HepG2 (cell line): Measurements from ENCODE around the gene ZNF687. TPM values are rescaled to one million over a fixed set of nuclear protein-coding genes. Genes with fewer than 3 reads are reported as not detected.

Source experiments
- ARHGAP35 ChIP-seq: sonication (generic); formaldehyde crosslinking; IDR thresholded peaks from 2 replicates; pipeline ENCODE4 v1.9.0; 2022; ENCODE audit warnings: mild to moderate bottlenecking, inconsistent platforms, moderate library complexity, missing genetic modification reagents, borderline replicate concordance
- CBX5 ChIP-seq: sonication (generic); formaldehyde crosslinking; IDR thresholded peaks from 2 replicates; pipeline ENCODE4 v1.4.0; 2020; ENCODE audit warnings: missing genetic modification reagents, borderline replicate concordance
- ERF ChIP-seq: IDR thresholded peaks from 2 replicates; pipeline ENCODE4 v1.6.1; 2018; ENCODE audit warnings: missing biosample characterization, missing genetic modification reagents
- HDAC1 ChIP-seq: sonication (generic); formaldehyde crosslinking; IDR thresholded peaks from 2 replicates; pipeline ENCODE4 v1.5.1; 2020; ENCODE audit warnings: mild to moderate bottlenecking, missing genetic modification reagents
- MIXL1 ChIP-seq: IDR thresholded peaks from 2 replicates; pipeline ENCODE4 v1.6.1; 2016
- MYNN ChIP-seq: sonication (generic); formaldehyde crosslinking; IDR thresholded peaks from 2 replicates; pipeline ENCODE4 v1.4.0; 2020; ENCODE audit warnings: mild to moderate bottlenecking, low read depth, missing genetic modification reagents
- NAIF1 ChIP-seq: sonication (generic); formaldehyde crosslinking; IDR thresholded peaks from 2 replicates; pipeline ENCODE4 v1.5.0; 2020; ENCODE audit warnings: mild to moderate bottlenecking, missing genetic modification reagents, borderline replicate concordance
- NR1H2 ChIP-seq: sonication (generic); formaldehyde crosslinking; IDR thresholded peaks from 2 replicates; pipeline ENCODE4 v1.8.1; 2022; ENCODE audit warnings: low read depth, missing genetic modification reagents, borderline replicate concordance
- REPIN1 ChIP-seq: sonication (generic); formaldehyde crosslinking; IDR thresholded peaks from 2 replicates; pipeline ENCODE4 v1.8.0; 2022; ENCODE audit warnings: missing genetic modification reagents, low read depth, mild to moderate bottlenecking, borderline replicate concordance
- THYN1 ChIP-seq: sonication (generic); formaldehyde crosslinking; IDR thresholded peaks from 2 replicates; pipeline ENCODE4 v1.8.1; 2023; ENCODE audit warnings: low read depth, mild to moderate bottlenecking, moderate library complexity, missing genetic modification reagents, borderline replicate concordance
- ZBTB20 ChIP-seq: sonication (generic); formaldehyde crosslinking; IDR thresholded peaks from 2 replicates; pipeline ENCODE4 v1.8.1; 2023; ENCODE audit warnings: missing genetic modification reagents, low read depth, mild to moderate bottlenecking, borderline replicate concordance
- ZC3H4 ChIP-seq: sonication (generic); formaldehyde crosslinking; IDR thresholded peaks from 2 replicates; pipeline ENCODE4 v1.4.0; 2020; ENCODE audit warnings: missing genetic modification reagents, borderline replicate concordance
- ZEB1 ChIP-seq: IDR thresholded peaks from 2 replicates; pipeline ENCODE4 v1.6.1; 2012; ENCODE audit warnings: mild to moderate bottlenecking, low read depth, inconsistent platforms; ENCODE audit not compliant: insufficient replicate concordance
- ZMAT3 ChIP-seq: sonication (generic); formaldehyde crosslinking; conservative IDR thresholded peaks from 2 replicates; pipeline ENCODE4 v1.7.0; 2021; ENCODE audit warnings: missing genetic modification reagents
- ZNF10 ChIP-seq: sonication (generic); formaldehyde crosslinking; IDR thresholded peaks from 2 replicates; pipeline ENCODE4 v1.4.0; 2020; ENCODE audit warnings: mild to moderate bottlenecking, low read depth, missing genetic modification reagents, borderline replicate concordance
- ZNF138 ChIP-seq: sonication (generic); formaldehyde crosslinking; IDR thresholded peaks from 2 replicates; pipeline ENCODE4 v1.5.0; 2020; ENCODE audit warnings: mild to moderate bottlenecking, low read depth, missing genetic modification reagents
- ZNF543 ChIP-seq: sonication (generic); formaldehyde crosslinking; IDR thresholded peaks from 2 replicates; pipeline ENCODE4 v1.4.0; 2020; ENCODE audit warnings: mild to moderate bottlenecking, missing genetic modification reagents
- polyA plus RNA-seq, 8 experiments: library from polyadenylated mRNA; depleted of rRNA in 3 of 8; stranded (reverse) in 7 of 8; unstranded in 1 of 8; fragments of >200 nt; fragmentation: Illumina TruSeq in 4 of 8; extraction: Trizol in 4 of 8; gene quantifications; 2 replicates each; pipeline versions ENCODE4 v1.2.1 to v1.2.3, GENCODE V29; 2011 to 2016; ENCODE audit warnings: low read depth in 4 of 8, missing spikeins in 1 of 8, mixed read lengths in 1 of 8; ENCODE audit not compliant: insufficient read depth in 1 of 8
- total RNA-seq, 5 experiments: library from RNA; depleted of rRNA; stranded (reverse); fragments of >200 nt; fragmentation: Illumina TruSeq; extraction: Trizol; gene quantifications; 2 replicates each; pipeline ENCODE4 v1.2.3, GENCODE V29; 2016; ENCODE audit warnings: low read depth in 1 of 5
- TF ChIP-seq, protein P1 (sequence below): sonication (generic); formaldehyde crosslinking; IDR thresholded peaks from 2 replicates; pipeline ENCODE4 v1.5.0; 2020; ENCODE audit warnings: missing genetic modification reagents
- TF ChIP-seq, protein P2 (sequence below): sonication (generic); formaldehyde crosslinking; IDR thresholded peaks from 2 replicates; pipeline ENCODE4 v1.4.0; 2020; ENCODE audit warnings: mild to moderate bottlenecking, missing genetic modification reagents
- TF ChIP-seq, protein P3 (sequence below): sonication (generic); formaldehyde crosslinking; IDR thresholded peaks from 2 replicates; pipeline ENCODE4 v1.4.0; 2020; ENCODE audit warnings: missing genetic modification reagents
- TF ChIP-seq, protein P4 (sequence below): sonication (generic); formaldehyde crosslinking; IDR thresholded peaks from 2 replicates; pipeline ENCODE4 v1.8.0; 2022; ENCODE audit warnings: missing genetic modification reagents, low read depth, mild to moderate bottlenecking, borderline replicate concordance
- TF ChIP-seq, protein P5 (sequence below): sonication (generic); formaldehyde crosslinking; IDR thresholded peaks from 2 replicates; pipeline ENCODE4 v1.8.0; 2022; ENCODE audit warnings: low read depth, missing genetic modification reagents
- TF ChIP-seq, protein P6 (sequence below): sonication (generic); formaldehyde crosslinking; IDR thresholded peaks from 2 replicates; pipeline ENCODE4 v1.4.0; 2020; ENCODE audit warnings: missing genetic modification reagents; ENCODE audit errors: not compliant biosample characterization

The ZNF687 gene
- total and polyA plus RNA-seq, 2 of the 13 experiments (the other 11 are each of a cell fraction or from before 2014, with no cell fraction given), result 14.1 to 16.5 TPM

DNA sequence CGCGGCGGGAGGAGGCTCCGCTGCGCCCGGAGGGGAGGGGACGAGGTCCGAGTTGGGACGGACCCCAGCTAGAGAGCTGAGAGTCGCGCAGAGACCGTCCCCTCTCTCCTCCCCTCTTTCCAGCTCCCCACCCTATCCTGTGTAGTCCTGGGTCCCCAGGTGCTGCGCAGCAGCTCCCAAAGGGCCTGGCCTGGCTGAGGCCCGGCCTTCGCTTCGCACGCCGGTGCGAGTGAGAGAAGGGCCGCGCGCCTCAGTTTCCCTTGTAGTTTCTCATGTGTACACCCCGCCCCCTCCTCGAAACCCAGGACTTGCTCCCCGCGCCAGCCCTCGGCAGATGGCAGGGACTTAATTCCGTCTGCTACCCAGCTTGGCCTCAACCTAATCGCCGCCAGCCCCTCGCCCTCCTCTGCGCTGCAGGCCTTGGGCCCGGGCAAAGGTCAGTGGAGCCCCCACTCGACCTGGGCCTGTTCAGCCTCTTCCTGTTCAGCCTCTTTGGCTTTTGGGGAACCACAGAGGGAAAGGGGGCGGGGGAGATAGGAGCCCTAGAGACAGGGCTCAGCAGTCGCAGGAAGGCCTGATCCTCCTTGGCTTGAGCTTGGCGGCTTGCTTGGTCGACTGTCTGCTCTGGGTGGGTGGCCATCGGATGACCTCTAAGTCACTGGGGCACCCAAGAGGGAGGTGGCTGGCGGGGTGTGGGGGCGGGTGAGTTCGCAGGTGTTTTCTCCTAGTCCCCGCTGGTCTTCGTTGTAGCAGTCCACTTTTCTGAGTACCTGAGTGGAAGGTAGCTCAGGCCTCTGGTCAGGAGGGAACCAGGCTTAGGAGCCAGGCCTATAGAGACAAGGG, 1.0 kb downstream of the ZNF687 start (continued):
- TF ChIP-seq ARHGAP35 (CRISPR knock-in tag) (0 out of 2 replicates have a peak, but pooled peaks have one; percentile 51), MYNN (CRISPR knock-in tag) (no peak), ZBTB20 (CRISPR knock-in tag) (no peak), CBX5 (CRISPR knock-in tag) (no peak), ZNF10 (CRISPR knock-in tag) (no peak), ZNF543 (no peak), NR1H2 (0 out of 2 replicates have a peak, but pooled peaks have one; percentile 44), ZEB1 (no peak), THYN1 (CRISPR knock-in tag) (no peak), MIXL1 (CRISPR knock-in tag) (no peak), ZC3H4 (CRISPR knock-in tag) (no peak), ZNF138 (CRISPR knock-in tag) (peak; percentile 14; the same call in 1 of the 2 replicates), HDAC1 (CRISPR knock-in tag) (no peak; the same call in 1 of the 2 replicates), ERF (no peak), NAIF1 (CRISPR knock-in tag) (no peak), ZMAT3 (0 out of 2 replicates have a peak, but pooled peaks have one; percentile 39), REPIN1 (CRISPR knock-in tag) (0 out of 2 replicates have a peak, but pooled peaks have one; percentile 41)
- TF ChIP-seq, protein P1, sequence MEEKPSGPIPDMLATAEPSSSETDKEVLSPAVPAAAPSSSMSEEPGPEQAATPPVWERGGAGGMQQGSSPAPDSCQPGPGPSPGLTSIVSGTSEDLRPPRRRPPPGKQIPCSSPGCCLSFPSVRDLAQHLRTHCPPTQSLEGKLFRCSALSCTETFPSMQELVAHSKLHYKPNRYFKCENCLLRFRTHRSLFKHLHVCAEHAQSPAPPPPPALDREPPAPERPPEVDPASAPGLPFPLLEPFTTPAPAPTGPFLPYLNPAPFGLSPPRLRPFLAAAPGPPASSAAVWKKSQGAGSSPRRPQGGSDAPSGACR, result no peak
- TF ChIP-seq, protein P2, sequence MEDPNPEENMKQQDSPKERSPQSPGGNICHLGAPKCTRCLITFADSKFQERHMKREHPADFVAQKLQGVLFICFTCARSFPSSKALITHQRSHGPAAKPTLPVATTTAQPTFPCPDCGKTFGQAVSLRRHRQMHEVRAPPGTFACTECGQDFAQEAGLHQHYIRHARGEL (CRISPR knock-in tag), result no peak; the same call in 1 of the 2 replicates
- TF ChIP-seq, protein P3, sequence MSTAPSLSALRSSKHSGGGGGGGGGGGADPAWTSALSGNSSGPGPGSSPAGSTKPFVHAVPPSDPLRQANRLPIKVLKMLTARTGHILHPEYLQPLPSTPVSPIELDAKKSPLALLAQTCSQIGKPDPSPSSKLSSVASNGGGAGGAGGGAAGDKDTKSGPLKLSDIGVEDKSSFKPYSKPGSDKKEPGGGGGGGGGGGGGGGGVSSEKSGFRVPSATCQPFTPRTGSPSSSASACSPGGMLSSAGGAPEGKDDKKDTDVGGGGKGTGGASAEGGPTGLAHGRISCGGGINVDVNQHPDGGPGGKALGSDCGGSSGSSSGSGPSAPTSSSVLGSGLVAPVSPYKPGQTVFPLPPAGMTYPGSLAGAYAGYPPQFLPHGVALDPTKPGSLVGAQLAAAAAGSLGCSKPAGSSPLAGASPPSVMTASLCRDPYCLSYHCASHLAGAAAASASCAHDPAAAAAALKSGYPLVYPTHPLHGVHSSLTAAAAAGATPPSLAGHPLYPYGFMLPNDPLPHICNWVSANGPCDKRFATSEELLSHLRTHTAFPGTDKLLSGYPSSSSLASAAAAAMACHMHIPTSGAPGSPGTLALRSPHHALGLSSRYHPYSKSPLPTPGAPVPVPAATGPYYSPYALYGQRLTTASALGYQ (CRISPR knock-in tag), result no peak
- TF ChIP-seq, protein P4, sequence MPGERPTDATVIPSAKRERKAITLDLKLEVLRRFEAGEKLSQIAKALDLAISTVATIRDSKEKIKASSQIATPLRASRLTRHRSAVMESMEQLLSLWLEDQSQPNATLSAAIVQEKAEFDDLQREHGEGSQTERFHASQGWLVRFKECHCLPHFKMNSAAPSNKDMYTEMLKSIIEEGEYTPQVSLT (CRISPR knock-in tag), result no peak
- TF ChIP-seq, protein P5, sequence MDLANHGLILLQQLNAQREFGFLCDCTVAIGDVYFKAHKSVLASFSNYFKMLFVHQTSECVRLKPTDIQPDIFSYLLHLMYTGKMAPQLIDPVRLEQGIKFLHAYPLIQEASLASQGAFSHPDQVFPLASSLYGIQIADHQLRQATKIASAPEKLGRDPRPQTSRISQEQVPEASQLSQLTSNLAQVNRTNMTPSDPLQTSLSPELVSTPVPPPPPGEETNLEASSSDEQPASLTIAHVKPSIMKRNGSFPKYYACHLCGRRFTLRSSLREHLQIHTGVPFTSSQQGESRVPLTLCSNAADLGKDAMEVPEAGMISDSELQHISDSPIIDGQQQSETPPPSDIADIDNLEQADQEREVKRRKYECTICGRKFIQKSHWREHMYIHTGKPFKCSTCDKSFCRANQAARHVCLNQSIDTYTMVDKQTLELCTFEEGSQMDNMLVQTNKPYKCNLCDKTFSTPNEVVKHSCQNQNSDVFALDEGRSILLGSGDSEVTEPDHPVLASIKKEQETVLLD (CRISPR knock-in tag), result no peak
- TF ChIP-seq, protein P6, sequence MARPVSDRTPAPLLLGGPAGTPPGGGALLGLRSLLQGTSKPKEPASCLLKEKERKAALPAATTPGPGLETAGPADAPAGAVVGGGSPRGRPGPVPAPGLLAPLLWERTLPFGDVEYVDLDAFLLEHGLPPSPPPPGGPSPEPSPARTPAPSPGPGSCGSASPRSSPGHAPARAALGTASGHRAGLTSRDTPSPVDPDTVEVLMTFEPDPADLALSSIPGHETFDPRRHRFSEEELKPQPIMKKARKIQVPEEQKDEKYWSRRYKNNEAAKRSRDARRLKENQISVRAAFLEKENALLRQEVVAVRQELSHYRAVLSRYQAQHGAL (CRISPR knock-in tag), result no peak
